Esophagus muscularis mucosa (tissue), 4 donors: Measurements from ENCODE around the gene PXMP4. TPM values are rescaled to one million over a fixed set of nuclear protein-coding genes. Genes with fewer than 3 reads are reported as not detected.
"Not testable (repeated sequence)": the region's sequence is repeated elsewhere in the genome, so short reads cannot be mapped to it uniquely, and the experiment has no call there.

Experiments
- DNase-seq: peaks from one replicate; pipeline ENCODE4 v3.0.0-alpha.2; 2017; ENCODE audit errors: extremely low spot score
- H3K27ac ChIP-seq, 4 donors: fragments of 200-600 bp; sonication (generic); replicated peaks in 1 of 4; 1 replicate in 3 of 4; 2 replicates in 1 of 4; pipeline ENCODE4 v1.5.1; 2016 to 2019; ENCODE audit warnings: mild to moderate bottlenecking in 1 of 4
- H3K27me3 ChIP-seq, 4 donors: fragments of 200-600 bp; sonication (generic); one replicate each; pipeline versions ENCODE4 v1.5.1 to v1.6.0; 2016 to 2019
- H3K36me3 ChIP-seq, 4 donors: fragments of 200-600 bp; sonication (generic); one replicate each; pipeline ENCODE4 v1.5.1; 2016 to 2019
- H3K4me1 ChIP-seq, 4 donors: fragments of 200-600 bp; sonication (generic); one replicate each; pipeline ENCODE4 v1.5.1; 2016 to 2019
- H3K4me3 ChIP-seq, 4 donors: fragments of 200-600 bp; sonication (generic); 1 replicate in 2 of 4; 2 replicates in 2 of 4; pipeline ENCODE4 v1.5.1; 2016 to 2019; ENCODE audit warnings: mild to moderate bottlenecking in 4 of 4, moderate library complexity in 1 of 4
- H3K9me3 ChIP-seq, 4 donors: fragments of 200-600 bp; sonication (generic); 1 replicate in 3 of 4; 2 replicates in 1 of 4; pipeline ENCODE4 v1.5.1; 2016 to 2019
- CTCF ChIP-seq, 3 experiments: fragments of 200-600 bp in 2 of 3; fragments of 450-650 bp in 1 of 3; sonication (generic) in 2 of 3; IDR thresholded peaks; one replicate each; pipeline ENCODE4 v1.5.1; 2017 to 2019; ENCODE audit warnings: antibody characterized with exemption in 3 of 3, mild to moderate bottlenecking in 2 of 3, moderate library complexity in 1 of 3
- EP300 ChIP-seq: sonication (generic); formaldehyde crosslinking; IDR thresholded peaks from one replicate; pipeline ENCODE4 v1.6.1; 2017; ENCODE audit warnings: antibody characterized with exemption
- POLR2A ChIP-seq: fragments of 450-650 bp; IDR thresholded peaks from one replicate; pipeline ENCODE4 v1.6.1; 2017; ENCODE audit warnings: antibody characterized with exemption, moderate library complexity, mild to moderate bottlenecking, low read depth
- POLR2AphosphoS5 ChIP-seq, 2 donors: sonication (generic); formaldehyde crosslinking; IDR thresholded peaks; one replicate each; pipeline ENCODE4 v1.6.1; 2017; ENCODE audit warnings: antibody characterized with exemption in 2 of 2
- WGBS: methylation state at CpG from one replicate; pipeline ENCODE4 v1.1.5; 2018; 5-methylcytosine and 5-hydroxymethylcytosine counted together
- intact Hi-C: fragments of 100-400 bp; cut with DNase I; formaldehyde crosslinking; loops from one replicate; pipeline ENCODE4 v1.15.1; 2023
- total RNA-seq, 4 donors: library from RNA; depleted of rRNA; stranded (reverse); fragments of >200 nt; gene quantifications; one replicate each; pipeline versions ENCODE4 v1.1.0 to v1.2.1, GENCODE V29; 2016

The PXMP4 gene
- total RNA-seq, 4 donors from 2014 or later: 4.5 to 13.0 (median 9.2) TPM

DNA sequence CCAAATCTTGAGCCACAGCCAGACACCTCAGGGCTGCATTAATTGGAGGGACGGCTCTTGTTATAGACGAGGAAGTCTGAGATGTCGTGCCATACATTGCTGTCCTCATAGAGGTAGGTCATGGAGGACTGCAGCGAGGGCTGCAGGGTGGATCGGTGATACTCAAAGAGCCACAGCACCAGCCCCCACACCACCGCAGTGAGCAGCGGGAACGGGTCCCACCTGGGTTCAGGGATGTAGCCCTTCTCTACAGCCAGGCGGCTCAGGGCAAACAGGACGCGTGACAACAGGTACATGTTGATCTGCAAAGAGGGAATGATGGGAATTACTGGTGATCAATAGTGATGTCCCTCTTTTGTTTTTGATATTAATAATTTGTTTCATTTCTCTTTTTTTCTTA lies 12.4 kb downstream of the PXMP4 start:
- TF ChIP-seq POLR2AphosphoS5 (IDR thresholded peaks at IDR 0.05): no peak
- no peak for DNase-seq
- no peaks in the 10 kb centered on the region for H3K9me3 ChIP-seq
- H3K27ac ChIP-seq: no peak overlapping the region
- intact Hi-C loops: no loop called here
- 90% methylated on average over 11 of the region's 11 CpGs for WGBS
- H3K4me3 ChIP-seq: no peak overlapping the region
- H3K36me3 ChIP-seq: peaks cover 8 to 60% (median 41%) of the 10 kb centered on the region in 4 donors
- H3K27me3 ChIP-seq: no peaks in the 10 kb centered on the region
- peaks cover 0 to 7% (median 6%) of the 10 kb centered on the region in 4 donors for H3K4me1 ChIP-seq

DNA sequence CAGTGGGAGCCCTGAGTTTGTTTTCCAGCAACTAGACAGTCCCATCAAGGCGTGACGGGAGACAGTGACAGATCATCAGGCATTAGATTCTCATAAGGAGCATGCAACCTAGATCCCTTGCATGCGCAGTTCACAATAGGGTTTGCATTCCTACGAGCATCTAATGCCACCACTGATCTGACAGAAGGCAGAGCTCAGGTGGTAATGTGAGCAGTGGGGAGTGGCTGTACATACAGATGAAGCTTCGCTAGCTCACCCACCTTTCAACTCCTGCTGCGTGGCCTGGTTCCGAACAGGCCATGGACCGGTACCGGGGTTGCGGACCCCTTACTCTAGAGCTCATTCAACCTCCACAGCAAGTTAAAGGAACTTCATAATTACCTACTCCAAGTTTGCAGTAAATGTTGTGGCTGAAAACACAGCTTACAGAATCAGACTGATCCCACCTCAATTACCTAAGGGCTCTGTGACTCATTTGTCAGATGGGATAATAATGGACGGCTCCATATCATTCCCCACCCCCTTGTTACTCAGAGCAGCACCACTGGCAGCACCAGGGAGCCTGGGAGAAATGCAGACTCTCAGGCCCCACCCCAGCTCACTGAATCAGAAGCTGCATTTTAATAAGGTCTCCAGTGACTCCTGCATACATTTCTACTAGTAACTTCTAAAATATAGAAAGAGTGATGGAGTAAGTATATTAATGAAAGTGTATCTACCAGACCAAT lies 15.7 kb downstream of the PXMP4 start:
- DNase-seq: no peak
- TF ChIP-seq POLR2A (no peak), CTCF (IDR thresholded peaks at IDR 0.05) (no peak), EP300 (no peak), POLR2AphosphoS5 (IDR thresholded peaks at IDR 0.05) (no peak)
- Histone ChIP-seq H3K4me3 (no peak overlapping the region), H3K36me3 (peaks cover 8 to 33% (median 18%) of the 10 kb centered on the region in 4 donors), H3K9me3 (no peaks in the 10 kb centered on the region), H3K4me1 (peaks cover 0 to 10% (median 7%) of the 10 kb centered on the region in 4 donors), H3K27me3 (no peaks in the 10 kb centered on the region), H3K27ac (no peak overlapping the region)
- WGBS: 96% methylated on average over 11 of the region's 11 CpGs
- intact Hi-C loops: no loop called here

- H3K9me3 ChIP-seq: no peaks in the 10 kb centered on the region
- intact Hi-C loops: no loop called here
- TF ChIP-seq POLR2AphosphoS5 (IDR thresholded peaks at IDR 0.05): no peak
- no peak for TF ChIP-seq CTCF (IDR thresholded peaks at IDR 0.05)
- no peak for TF ChIP-seq POLR2A
- TF ChIP-seq EP300: no peak
- no peaks in the 10 kb centered on the region for H3K27me3 ChIP-seq
- DNase-seq: no peak
- peaks cover 0 to 10% (median 7%) of the 10 kb centered on the region in 4 donors for H3K4me1 ChIP-seq
- peaks cover 8 to 30% (median 18%) of the 10 kb centered on the region in 4 donors for H3K36me3 ChIP-seq
- no peak overlapping the region for H3K4me3 ChIP-seq
- no peak overlapping the region for H3K27ac ChIP-seq
- WGBS: 92% methylated on average over 6 of the region's 8 CpGs
Observed at GRCh38 chr20:33703498-33704137, 16.5 kb downstream of the PXMP4 start.

DNA sequence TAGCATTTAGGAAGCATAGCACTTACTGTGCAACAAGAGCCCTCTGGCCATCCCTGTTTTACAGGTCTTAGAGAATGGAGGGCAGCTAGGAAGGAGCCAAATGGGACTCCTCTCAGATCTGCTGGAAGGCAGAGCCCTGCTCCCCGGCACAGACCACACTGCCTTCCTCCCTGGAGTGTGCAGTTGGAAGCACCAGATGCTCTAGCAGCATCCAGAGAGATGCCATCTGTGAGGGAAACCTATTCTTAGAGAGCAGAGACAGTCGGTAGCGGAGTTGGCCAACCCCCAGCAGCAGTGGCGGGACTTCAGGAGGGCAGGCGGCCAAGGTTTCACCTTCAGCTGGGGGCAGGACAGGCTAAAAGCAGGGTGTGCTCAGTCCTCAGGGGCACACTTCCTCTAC lies 17.2 kb downstream of the PXMP4 start:
- peaks cover 7 to 29% (median 18%) of the 10 kb centered on the region in 4 donors for H3K36me3 ChIP-seq
- TF ChIP-seq EP300 (no peak), POLR2A (no peak), POLR2AphosphoS5 (IDR thresholded peaks at IDR 0.05) (no peak), CTCF (IDR thresholded peaks at IDR 0.05) (no peak)
- no peak for DNase-seq
- 25% methylated on average over 2 of the region's 5 CpGs for WGBS
- no peaks in the 10 kb centered on the region for H3K27me3 ChIP-seq
- no peaks in the 10 kb centered on the region for H3K9me3 ChIP-seq
- intact Hi-C loops: no loop called here
- no peak overlapping the region for H3K4me3 ChIP-seq
- H3K27ac ChIP-seq: no peak overlapping the region
- H3K4me1 ChIP-seq: peaks cover 0 to 10% (median 7%) of the 10 kb centered on the region in 4 donors

- no peak overlapping the region for H3K4me3 ChIP-seq
- H3K36me3 ChIP-seq: peaks cover 0 to 19% (median 9%) of the 10 kb centered on the region in 4 donors
- TF ChIP-seq EP300 (no peak), POLR2AphosphoS5 (IDR thresholded peaks at IDR 0.05) (no peak), POLR2A (no peak), CTCF (IDR thresholded peaks at IDR 0.05) (no peak)
- no peak overlapping the region for H3K27ac ChIP-seq
- no peak for DNase-seq
- H3K9me3 ChIP-seq: no peaks in the 10 kb centered on the region
- WGBS: 86% methylated on average over 13 of the region's 27 CpGs
- intact Hi-C loops: no loop called here
- no peaks in the 10 kb centered on the region for H3K27me3 ChIP-seq
- peaks cover 2 to 16% (median 12%) of the 10 kb centered on the region in 4 donors for H3K4me1 ChIP-seq
Observed at GRCh38 chr20:33701629-33702450, 18.3 kb downstream of the PXMP4 start.

DNA sequence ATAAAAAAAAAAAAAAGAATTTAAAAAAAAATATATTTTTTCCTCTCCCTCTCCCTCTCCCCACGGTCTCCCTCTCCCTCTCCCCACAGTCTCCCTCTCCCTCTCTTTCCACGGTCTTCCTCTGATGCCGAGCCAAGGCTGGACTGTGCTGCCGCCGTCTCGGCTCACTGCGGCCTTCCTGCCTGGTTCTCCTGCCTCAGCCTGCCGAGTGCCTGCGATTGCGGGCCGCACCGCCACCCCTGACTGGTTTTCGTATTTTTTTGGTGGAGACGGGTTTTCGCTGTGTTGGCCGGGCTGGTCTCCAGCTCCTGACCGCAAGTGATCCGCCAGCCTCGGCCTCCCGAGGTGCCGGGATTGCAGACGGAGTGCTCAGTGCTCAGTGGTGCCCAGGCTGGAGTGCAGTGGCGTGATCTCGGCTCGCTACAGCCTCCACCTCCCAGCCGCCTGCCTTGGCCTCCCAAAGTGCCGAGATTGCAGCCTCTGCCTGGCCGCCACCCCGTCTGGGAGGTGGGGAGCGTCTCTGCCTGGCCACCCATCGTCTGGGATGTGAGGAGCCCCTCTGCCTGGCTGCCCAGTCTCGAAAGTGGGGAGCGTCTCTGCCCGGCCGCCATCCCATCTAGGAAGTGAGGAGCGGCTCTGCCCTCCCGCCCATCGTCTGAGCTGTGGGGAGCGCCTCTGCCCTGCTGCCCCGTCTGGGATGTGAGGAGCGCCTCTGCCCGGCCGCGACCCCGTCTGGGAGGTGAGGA lies 19.2 kb downstream of the PXMP4 start:
- DNase-seq, H3K36me3 ChIP-seq, H3K27me3 ChIP-seq, H3K4me3 ChIP-seq, intact Hi-C loops, H3K9me3 ChIP-seq, H3K27ac ChIP-seq: not testable (repeated sequence)
- 98% methylated on average over 21 of the region's 45 CpGs for WGBS
- H3K4me1 ChIP-seq: peaks cover 2 to 24% (median 21%) of the 10 kb centered on the region in 4 donors

DNA sequence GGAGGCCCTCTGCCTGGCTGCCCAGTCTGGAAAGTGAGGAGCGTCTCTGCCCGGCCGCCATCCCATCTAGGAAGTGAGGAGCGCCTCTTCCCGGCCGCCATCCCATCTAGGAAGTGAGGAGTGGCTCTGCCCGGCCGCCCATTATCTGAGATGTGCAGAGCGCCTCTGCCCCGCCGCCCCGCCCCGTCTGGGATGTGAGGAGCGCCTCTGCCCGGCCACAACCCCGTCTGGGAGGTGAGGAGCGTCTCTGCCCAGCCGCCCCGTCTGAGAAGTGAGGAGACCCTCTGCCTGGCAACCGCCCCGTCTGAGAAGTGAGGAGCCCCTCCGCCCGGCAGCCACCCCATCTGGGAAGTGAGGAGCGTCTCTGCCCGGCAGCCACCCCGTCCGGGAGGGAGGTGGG lies 21.1 kb downstream of the PXMP4 start:
- H3K9me3 ChIP-seq, H3K27me3 ChIP-seq, H3K27ac ChIP-seq, intact Hi-C loops, H3K4me3 ChIP-seq, DNase-seq, H3K36me3 ChIP-seq: not testable (repeated sequence)
- no CpG with 5 or more reads among the region's 27 CpGs for WGBS
- peaks cover 3 to 32% (median 29%) of the 10 kb centered on the region in 4 donors for H3K4me1 ChIP-seq
